ENCODE results near the gene HK1. TPM values are rescaled to one million over a fixed set of nuclear protein-coding genes. Genes with fewer than 3 reads are reported as not detected.
"Not testable (repeated sequence)": the region's sequence is repeated elsewhere in the genome, so short reads cannot be mapped to it uniquely, and the experiment has no call there.

The HK1 gene
- total RNA-seq, 1 donor from 2014 or later, result 131 TPM

DNA sequence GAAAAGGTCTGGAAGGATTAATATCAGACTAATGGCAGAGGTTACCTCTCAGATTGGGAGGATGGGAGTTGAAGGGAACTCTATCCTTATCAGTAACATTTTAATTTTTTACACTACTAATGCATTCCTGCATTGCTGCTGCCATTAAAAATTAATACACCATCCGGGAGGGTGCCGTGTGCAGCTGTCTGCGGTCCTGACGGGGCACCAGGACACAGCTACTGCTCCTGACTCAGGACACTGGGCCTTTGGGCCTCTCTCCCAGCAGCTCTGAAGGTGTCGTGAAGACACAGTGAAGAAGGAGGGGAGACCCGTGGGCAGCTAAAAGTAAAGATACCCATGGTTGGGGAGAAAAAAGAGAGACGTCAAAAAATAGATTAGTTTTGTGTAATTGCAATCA is 23.4 kb upstream of the HK1 start:
- no peak for DNase-seq (ENCODE audit: low read depth)

GRCh38 chr10:69259547-69260243 is 18.6 kb upstream of the HK1 start:
- no peak for DNase-seq (ENCODE audit: low read depth)

DNA sequence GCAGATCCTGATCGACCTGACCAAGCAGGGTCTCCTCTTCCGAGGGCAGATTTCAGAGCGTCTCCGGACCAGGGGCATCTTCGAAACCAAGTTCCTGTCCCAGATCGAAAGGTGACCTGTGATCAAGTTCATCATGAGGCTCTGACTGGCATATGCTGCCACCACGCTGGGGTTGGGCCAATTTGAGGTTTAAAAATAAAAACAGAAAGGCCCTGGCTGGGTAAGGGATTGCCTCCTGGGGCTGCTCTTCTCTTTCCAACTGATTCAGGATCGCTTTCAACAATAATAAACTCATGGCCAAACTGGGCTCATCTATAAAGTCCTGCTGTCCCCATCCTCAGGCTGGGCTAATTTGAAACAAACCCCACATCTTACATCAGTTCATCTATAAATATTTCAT is 17.1 kb upstream of the HK1 start:
- DNase-seq (ENCODE audit: low read depth), result no peak

- no peak for DNase-seq (ENCODE audit: low read depth)
Observed at GRCh38 chr10:69262292-69262751, 16.0 kb upstream of the HK1 start.

GRCh38 chr10:69265521-69265920 is 12.8 kb upstream of the HK1 start:
- DNase-seq (ENCODE audit: low read depth), result no peak

DNA sequence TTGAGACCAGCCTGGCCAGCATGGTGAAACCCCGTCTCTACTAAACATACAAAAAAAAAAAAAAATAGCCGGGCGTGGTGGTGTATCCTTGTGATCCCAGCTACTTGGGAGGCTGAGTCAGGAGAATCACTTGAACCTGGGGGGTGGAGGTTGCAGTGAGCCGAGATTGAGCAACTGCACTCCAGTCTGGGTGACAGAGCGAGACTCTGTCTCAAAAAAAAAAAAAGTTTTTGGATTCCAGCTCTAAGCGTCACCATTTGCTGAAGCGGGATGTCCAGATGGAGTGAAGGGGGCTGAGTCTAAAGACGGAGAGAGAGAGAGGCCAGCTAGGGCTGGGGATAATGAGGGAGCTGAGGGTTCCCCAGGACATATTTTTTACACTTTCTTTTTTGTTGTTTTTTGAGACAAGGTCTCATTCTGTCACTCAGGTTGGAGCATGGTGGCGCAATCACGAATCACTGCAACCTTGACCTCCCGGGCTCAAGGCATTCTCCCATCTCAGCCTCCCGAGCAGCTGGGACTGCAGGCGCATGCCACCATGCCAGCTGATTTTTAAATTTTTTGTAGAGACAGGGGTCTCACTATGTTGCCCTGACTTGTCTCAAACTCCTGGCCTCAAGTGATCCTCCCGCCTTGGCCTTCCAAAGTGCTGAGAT is 9.4 kb upstream of the HK1 start:
- no peak for DNase-seq (ENCODE audit: low read depth)

DNA sequence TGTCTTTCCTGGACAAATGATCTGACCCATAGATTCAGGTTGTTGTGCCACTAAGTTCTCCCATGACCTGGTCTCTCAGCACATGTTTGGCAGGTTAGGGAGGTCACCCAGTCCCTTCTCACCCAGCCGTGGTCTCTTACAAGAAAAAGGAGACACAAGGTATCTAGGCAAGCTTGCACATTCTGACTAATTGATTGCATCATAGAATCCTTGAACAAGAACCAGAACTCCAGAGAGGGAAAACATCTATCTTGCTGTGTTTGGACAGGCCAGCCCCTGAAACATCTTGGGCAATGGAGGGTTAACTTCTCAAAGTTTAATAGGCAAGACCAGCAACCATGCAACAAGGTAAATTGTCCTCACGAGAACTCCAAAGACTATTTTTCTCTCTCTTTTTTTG is 8.5 kb upstream of the HK1 start:
- peak; percentile 63 for DNase-seq (ENCODE audit: low read depth)

DNA sequence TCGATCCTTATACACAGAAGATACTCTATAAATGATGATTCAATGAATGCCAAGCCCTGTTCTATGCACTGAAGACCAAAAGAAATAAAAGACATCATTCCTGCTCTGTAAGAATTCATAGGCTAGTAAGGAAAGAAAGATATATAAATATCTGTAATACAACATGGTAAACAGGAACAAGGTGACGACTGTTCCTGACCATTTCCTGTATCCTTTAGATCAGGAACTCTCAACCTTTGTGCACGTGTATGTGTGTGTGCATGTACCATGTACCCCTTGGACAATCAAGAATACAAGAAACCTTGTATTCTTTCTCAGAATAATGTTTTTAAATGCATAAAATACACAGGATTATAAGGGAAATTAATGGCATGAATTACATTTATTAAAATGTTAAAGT is 7.3 kb upstream of the HK1 start:
- DNase-seq (ENCODE audit: low read depth), result no peak

- DNase-seq (ENCODE audit: low read depth), result no peak
Observed at GRCh38 chr10:69272624-69273023, 5.7 kb upstream of the HK1 start.

- no peak for DNase-seq (ENCODE audit: low read depth)
Observed at GRCh38 chr10:69275444-69275843, 2.9 kb upstream of the HK1 start.

DNA sequence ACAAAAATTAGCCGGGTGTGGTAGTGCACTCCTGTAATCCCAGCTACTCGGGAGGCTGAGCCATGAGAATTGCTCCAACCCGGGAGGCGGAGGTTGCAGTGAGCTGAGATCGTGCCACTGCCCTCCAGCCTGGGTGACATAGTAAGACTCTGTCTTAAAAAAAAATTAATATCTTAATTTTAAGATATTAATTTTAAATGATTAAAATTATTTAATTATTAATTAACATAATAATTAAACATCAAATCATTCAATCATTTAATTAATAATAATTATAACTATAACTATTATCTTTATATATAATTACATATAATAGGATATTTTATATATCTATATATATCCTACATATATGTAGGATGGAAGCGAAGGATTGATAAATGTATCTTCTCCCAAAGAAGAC is 1.8 kb upstream of the HK1 start:
- no peak for DNase-seq (ENCODE audit: low read depth)

DNA sequence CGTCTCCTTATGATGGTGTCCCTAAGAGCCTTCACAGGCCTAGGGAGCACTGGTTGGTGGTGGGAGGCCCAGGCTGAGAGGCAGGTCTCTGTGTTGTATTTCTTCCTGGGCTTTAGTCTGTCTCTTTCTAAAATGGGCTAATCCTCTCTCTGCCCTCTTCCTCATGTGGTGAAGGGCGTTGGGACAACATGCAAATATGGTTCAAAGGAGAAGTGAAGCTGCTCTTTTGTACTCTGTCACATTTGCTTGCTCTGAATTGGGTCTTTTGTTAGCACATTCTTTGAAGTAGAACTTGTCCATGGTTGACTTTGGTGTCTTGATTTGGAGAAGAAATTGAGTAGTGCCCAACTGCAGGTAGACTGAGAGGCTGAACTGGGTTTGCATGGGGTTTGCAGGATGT is 814 bp downstream of the HK1 start:
- DNase-seq (ENCODE audit: low read depth), result no peak

- DNase-seq (ENCODE audit: low read depth), result no peak
Observed at GRCh38 chr10:69281507-69282413, 3.5 kb downstream of the HK1 start.

- DNase-seq (ENCODE audit: low read depth), result not testable (repeated sequence)
Observed at GRCh38 chr10:69284402-69284801, 6.1 kb downstream of the HK1 start.

DNA sequence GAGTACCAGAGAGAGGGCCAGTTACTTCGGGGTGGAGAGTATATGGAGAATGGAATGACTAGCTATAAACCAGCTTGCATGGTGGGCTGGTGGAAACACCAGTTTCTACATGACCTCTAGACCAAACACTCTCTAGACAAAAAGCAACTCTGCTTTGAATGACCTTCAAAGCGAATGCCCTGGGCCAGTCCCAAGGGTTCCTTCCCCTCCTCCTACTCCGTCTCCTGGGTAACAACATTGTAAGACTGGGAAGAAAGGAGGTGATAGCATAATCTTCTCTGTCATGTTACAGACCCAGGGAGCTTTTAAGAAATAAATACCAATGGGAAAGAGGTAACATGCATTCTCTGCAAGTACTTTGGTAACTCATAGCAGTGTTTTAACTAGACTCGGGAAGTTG is 7.4 kb downstream of the HK1 start:
- no peak for DNase-seq (ENCODE audit: low read depth)

GRCh38 chr10:69287181-69287580 is 8.9 kb downstream of the HK1 start:
- no peak for DNase-seq (ENCODE audit: low read depth)

GRCh38 chr10:69290993-69291392 is 12.7 kb downstream of the HK1 start:
- no peak for DNase-seq (ENCODE audit: low read depth)

GRCh38 chr10:69292459-69292858 is 14.2 kb downstream of the HK1 start:
- DNase-seq (ENCODE audit: low read depth), result no peak

DNA sequence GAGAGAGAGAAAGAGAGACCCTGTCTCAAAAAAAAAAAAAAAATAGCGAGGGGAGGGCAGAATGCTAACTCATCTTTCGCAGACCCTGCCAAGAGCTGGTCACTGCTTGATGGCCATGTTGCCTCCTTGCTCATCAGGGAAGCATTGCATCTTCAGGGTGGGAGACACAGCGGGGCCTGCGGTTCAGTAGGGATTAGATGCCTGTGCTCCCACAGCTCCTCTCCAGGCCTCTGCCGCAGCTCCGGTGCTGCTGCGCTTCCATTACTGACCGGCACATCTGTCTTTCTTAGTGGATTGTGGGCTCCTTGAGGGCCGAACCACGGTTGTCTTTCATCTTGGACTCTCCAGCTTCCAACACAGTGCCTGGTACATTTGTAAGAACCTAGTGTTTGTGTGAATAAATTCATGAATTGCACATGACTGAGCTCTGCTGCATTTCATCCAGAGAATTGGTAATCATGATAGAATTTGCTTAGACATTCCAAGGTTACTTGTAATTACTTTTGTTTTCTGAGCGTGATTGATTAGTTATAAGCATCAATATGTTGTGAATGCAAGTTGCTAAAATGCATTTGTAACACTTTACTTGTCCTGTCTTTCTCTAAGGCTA is 16.8 kb downstream of the HK1 start:
- DNase-seq (ENCODE audit: low read depth), result no peak

DNA sequence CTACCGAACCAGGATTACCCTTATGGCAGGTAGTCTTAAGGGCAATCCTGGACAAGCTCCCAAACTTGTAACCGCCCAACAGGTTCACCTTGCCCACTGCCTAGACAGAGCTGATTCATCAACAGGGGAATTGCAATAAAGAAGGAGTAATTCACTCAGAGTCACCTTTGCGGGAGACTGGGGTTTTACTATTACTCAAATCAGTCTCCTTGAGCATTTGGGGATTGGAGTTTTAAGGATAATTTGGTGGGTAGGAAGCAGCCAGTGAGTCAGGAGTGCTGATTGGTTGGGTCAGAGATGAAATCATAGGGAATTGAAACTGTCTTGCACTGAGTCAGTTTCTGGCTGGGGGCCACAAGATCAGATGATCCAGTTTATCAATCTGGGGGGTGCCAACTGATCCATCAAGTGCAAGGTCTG is 25.3 kb downstream of the HK1 start:
- DNase-seq (ENCODE audit: low read depth), result no peak

GRCh38 chr10:69306421-69306820 is 28.1 kb downstream of the HK1 start:
- no peak for DNase-seq (ENCODE audit: low read depth)

- DNase-seq (ENCODE audit: low read depth), result no peak
Observed at GRCh38 chr10:69307434-69307833, 29.1 kb downstream of the HK1 start.

Measured in renal cortical epithelial cell (primary cell).